Measurements from ENCODE around the gene EN1.

DNA sequence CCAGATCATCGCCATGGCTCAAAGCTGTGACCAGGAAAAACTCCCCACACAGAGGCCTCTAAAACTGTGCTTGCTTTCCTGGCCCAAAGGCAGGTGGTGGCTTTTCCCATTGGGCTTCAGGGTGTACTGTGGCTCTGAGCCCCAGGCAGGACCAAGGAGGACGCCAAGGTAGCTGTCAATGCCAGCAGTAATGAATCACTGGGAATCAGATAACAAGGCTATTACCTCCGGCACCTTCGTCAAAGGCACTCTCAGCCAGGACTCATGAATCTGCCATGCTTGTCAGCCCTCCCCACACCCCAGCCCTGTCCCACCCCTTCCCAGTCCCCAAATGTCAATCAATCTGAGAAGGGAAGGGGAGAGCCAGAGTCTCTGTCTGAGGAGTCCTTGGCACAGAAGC is 27.9 kb upstream of the EN1 start:
- TF ChIP-seq CTCF (IDR thresholded peaks at IDR 0.05) = no peak
- TF ChIP-seq POLR2A (IDR thresholded peaks at IDR 0.05) = no peak
